HCT116 (cell line): ENCODE measurements around the gene SAMD4B. TPM values are rescaled to one million over a fixed set of nuclear protein-coding genes. Genes with fewer than 3 reads are reported as not detected.

Source experiments
- ATAC-seq: fragments of 200-7000 bp; cut with Tn5 transposase; 2 replicates; pipeline ENCODE4 v1.9.1; 2020; ENCODE audit warnings: mild to moderate bottlenecking, moderate library complexity
- BruUV-seq: library from RNA; stranded (reverse); fragments of 400-500 nt; replicated peaks from 2 replicates; lab custom pipeline; 2021; lab: Mats Ljungman, UMichigan
- CTCF ChIA-PET: fragments of 300-600 bp; sonication (Branson Sonifier 250); formaldehyde crosslinking; loops from one replicate; lab custom pipeline; 2021; ENCODE audit warnings: antibody characterized with exemption; lab: Charles Lee
- POLR2A ChIA-PET: fragments of 300-600, 350-600 bp; sonication (Branson Sonifier 250); formaldehyde crosslinking; loops from one replicate; lab custom pipeline; 2021; ENCODE audit warnings: antibody characterized with exemption; lab: Charles Lee
- RAD21 ChIA-PET, 2 experiments: fragments of 300-600 bp; sonication (Branson Sonifier 250); formaldehyde crosslinking; loops; one replicate each; lab custom pipeline; 2023; ENCODE audit warnings: low total read pairs in 2 of 2; ENCODE audit not compliant: uncharacterized antibody in 2 of 2, unreplicated experiment in 2 of 2, low non-redundant PET in 1 of 2; lab: Charles Lee
- DNase-seq: peaks from one replicate; pipeline ENCODE4 v3.0.0-alpha.2; 2010; ENCODE audit warnings: low read depth, low spot score
- H2AFZ ChIP-seq: fragments of 200-600 bp; shearing (Covaris generic), sonication (generic); 2 replicates; pipeline ENCODE4 v1.6.1; 2017; ENCODE audit warnings: low read depth, mixed run types, mixed read lengths, antibody characterized with exemption, low read length; ENCODE audit not compliant: poor library complexity, severe bottlenecking
- H3K27ac ChIP-seq: 2 replicates; pipeline ENCODE4 v1.5.1; 2012; ENCODE audit warnings: low read depth, low read length
- H3K27me3 ChIP-seq: fragments of 200-600 bp; sonication (generic); 2 replicates; pipeline ENCODE4 v1.6.1; 2016; ENCODE audit warnings: mixed run types, low read length, mixed read lengths; ENCODE audit not compliant: insufficient read depth
- H3K36me3 ChIP-seq, 2 experiments: fragments of 200-500 bp in 1 of 2; fragments of 200-600 bp in 1 of 2; sonication (Bioruptor generic) in 1 of 2; sonication (generic) in 1 of 2; 2 replicates each; pipeline versions ENCODE4 v1.5.1 to v1.6.1; 2014 to 2016; ENCODE audit warnings: low read length in 2 of 2, inconsistent platforms in 1 of 2, mixed read lengths in 1 of 2, mixed run types in 1 of 2; ENCODE audit not compliant: insufficient read depth in 2 of 2, control insufficient read depth in 1 of 2
- H3K4me1 ChIP-seq, 2 experiments: fragments of 200-600 bp in 1 of 2; sonication (generic) in 1 of 2; 2 replicates each; pipeline versions ENCODE4 v1.5.1 to v1.6.1; 2012 to 2017; ENCODE audit warnings: low read length in 2 of 2, inconsistent platforms in 1 of 2, mild to moderate bottlenecking in 1 of 2, mixed read lengths in 1 of 2, mixed run types in 1 of 2, moderate library complexity in 1 of 2; ENCODE audit not compliant: insufficient read depth in 2 of 2, control insufficient read depth in 1 of 2
- H3K4me2 ChIP-seq: fragments of 200-600 bp; sonication (generic); 2 replicates; pipeline ENCODE4 v1.6.1; 2017; ENCODE audit warnings: mixed run types, low read length, mixed read lengths
- H3K4me3 ChIP-seq, 2 experiments: fragments of 200-600 bp in 1 of 2; sonication (generic) in 1 of 2; replicated peaks in 1 of 2; 2 replicates each; pipeline ENCODE4 v1.5.1; 2011 to 2016; ENCODE audit warnings: low read length in 2 of 2, control low read depth in 1 of 2, low read depth in 1 of 2, mild to moderate bottlenecking in 1 of 2, mixed read lengths in 1 of 2, mixed run types in 1 of 2
- H3K79me2 ChIP-seq: fragments of 200-600 bp; sonication (generic); 2 replicates; pipeline ENCODE4 v1.6.1; 2017; ENCODE audit warnings: mild to moderate bottlenecking, mixed run types, low read length, moderate library complexity, mixed read lengths; ENCODE audit not compliant: insufficient read depth
- H3K9ac ChIP-seq: fragments of 200-600 bp; sonication (generic); 2 replicates; pipeline ENCODE4 v1.6.1; 2016; ENCODE audit warnings: low read length, mixed read lengths
- H3K9me2 ChIP-seq: fragments of 200-600 bp; sonication (generic), shearing (Covaris generic); 2 replicates; pipeline ENCODE4 v1.6.1; 2017; ENCODE audit warnings: mixed run types, mild to moderate bottlenecking, moderate library complexity; ENCODE audit not compliant: insufficient read depth
- H3K9me3 ChIP-seq, 2 experiments: fragments of 200-500 bp in 1 of 2; fragments of 200-600 bp in 1 of 2; sonication (Bioruptor generic) in 1 of 2; sonication (generic) in 1 of 2; 2 replicates each; pipeline ENCODE4 v1.6.1; 2014 to 2017; ENCODE audit warnings: low read length in 2 of 2, mixed read lengths in 2 of 2, inconsistent platforms in 1 of 2, low read depth in 1 of 2, mild to moderate bottlenecking in 1 of 2, mixed run types in 1 of 2, moderate library complexity in 1 of 2; ENCODE audit not compliant: control insufficient read depth in 1 of 2, insufficient read depth in 1 of 2
- H4K20me1 ChIP-seq: fragments of 200-600 bp; sonication (generic), shearing (Covaris generic); 2 replicates; pipeline ENCODE4 v1.6.1; 2017; ENCODE audit warnings: mixed run types, mild to moderate bottlenecking, moderate library complexity; ENCODE audit not compliant: insufficient read depth
- CTCF ChIP-seq, 3 experiments: fragments of 200-600 bp in 1 of 3; sonication (generic) in 1 of 3; IDR thresholded peaks in 2 of 3; conservative IDR thresholded peaks in 1 of 3; 2 replicates each; pipeline ENCODE4 v1.5.1; 2012 to 2017; ENCODE audit warnings: low read depth in 2 of 3, low read length in 2 of 3, antibody characterized with exemption in 1 of 3, borderline replicate concordance in 1 of 3, control low read depth in 1 of 3, mild to moderate bottlenecking in 1 of 3, mixed read lengths in 1 of 3, mixed run types in 1 of 3, moderate library complexity in 1 of 3; ENCODE audit not compliant: insufficient read depth in 1 of 3
- EZH2 ChIP-seq: fragments of 200-600 bp; sonication (generic); IDR thresholded peaks from 2 replicates; pipeline ENCODE4 v1.6.1; 2017; ENCODE audit warnings: antibody characterized with exemption, mixed run types
- FOSL1 ChIP-seq: IDR thresholded peaks from 2 replicates; pipeline ENCODE4 v1.6.1; 2012; ENCODE audit warnings: low read depth
- MAX ChIP-seq: IDR thresholded peaks from 2 replicates; pipeline ENCODE4 v1.6.1; 2012
- POLR2A ChIP-seq: IDR thresholded peaks from 2 replicates; pipeline ENCODE4 v1.7.0; 2011; ENCODE audit warnings: borderline replicate concordance; ENCODE audit not compliant: insufficient read depth, insufficient read length; ENCODE audit errors: extremely low read depth
- SIN3A ChIP-seq: IDR thresholded peaks from 2 replicates; pipeline ENCODE4 v1.6.1; 2012; ENCODE audit warnings: low read depth
- YY1 ChIP-seq: IDR thresholded peaks from 2 replicates; pipeline ENCODE4 v1.6.1; 2011; ENCODE audit warnings: low read length, low read depth, moderate library complexity, mild to moderate bottlenecking; ENCODE audit not compliant: insufficient replicate concordance; ENCODE audit errors: extremely low read depth
- ZBTB33 ChIP-seq: IDR thresholded peaks from 2 replicates; pipeline ENCODE4 v1.6.1; 2011; ENCODE audit warnings: mild to moderate bottlenecking, low read length, moderate library complexity; ENCODE audit not compliant: insufficient replicate concordance; ENCODE audit errors: extremely low read depth
- intact Hi-C: fragments of 100-400 bp; cut with micrococcal nuclease; formaldehyde crosslinking; loops from 2 replicates; pipeline ENCODE4 v1.10.0; 2022
- total RNA-seq: library from RNA; stranded (reverse); gene quantifications from one replicate; pipeline ENCODE4 v1.2.1, GENCODE V29; 2021; ENCODE audit not compliant: unreplicated experiment

Gene SAMD4B
- total RNA-seq, 1 experiment from 2014 or later = 127 TPM

GRCh38 chr19:39351537-39352064 is 9.4 kb downstream of the SAMD4B start:
- RAD21 ChIA-PET = no interaction called here
- H3K9me2 ChIP-seq = no peaks in the 10 kb centered on the region
- no peak overlapping the region for H3K27ac ChIP-seq
- H3K79me2 ChIP-seq = peaks cover 58% of the 10 kb centered on the region
- H2AFZ ChIP-seq = no peak overlapping the region
- DNase-seq (no peak), ATAC-seq (no peak)
- no peaks in the 10 kb centered on the region for H3K9me3 ChIP-seq
- no peaks in the 10 kb centered on the region for H3K4me1 ChIP-seq
- peaks cover 4% of the 10 kb centered on the region; the same call in 1 of the 2 replicates for H4K20me1 ChIP-seq
- intact Hi-C loops = no loop called here
- H3K27me3 ChIP-seq = no peaks in the 10 kb centered on the region
- CTCF ChIA-PET = no interaction called here
- no peak overlapping the region for H3K9ac ChIP-seq
- H3K36me3 ChIP-seq = peaks cover 35 to 57% of the 10 kb centered on the region in 2 experiments
- no peak for TF ChIP-seq CTCF (IDR thresholded peaks at IDR 0.05 in 2 of 3, conservative IDR thresholded peaks at IDR 0.05 in 1 of 3; ENCODE audit: borderline replicate concordance in 1 of 3, insufficient read depth in 1 of 3, low read depth in 2 of 3, low read length in 2 of 3)
- no peak for TF ChIP-seq ZBTB33
- no peak for TF ChIP-seq SIN3A
- TF ChIP-seq YY1 = no peak
- TF ChIP-seq FOSL1 = no peak
- no peak for TF ChIP-seq EZH2
- TF ChIP-seq POLR2A = no peak
- no peak for TF ChIP-seq MAX
- no peak overlapping the region for H3K4me2 ChIP-seq
- BruUV-seq = no TSS peak
- H3K4me3 ChIP-seq = no peak overlapping the region
- POLR2A ChIA-PET = no interaction called here
